GM23338 (cell line): ENCODE measurements around the gene BMPR2.

ENCODE experiments used
- CREB1 ChIP-seq: fragments of 250-450 bp; sonication (Bioruptor Pico); IDR thresholded peaks from 2 replicates; pipeline ENCODE4 v1.5.0; 2020; ENCODE audit warnings: low read depth, mild to moderate bottlenecking, moderate library complexity
- CTCF ChIP-seq, 2 experiments: fragments of 200-600 bp in 1 of 2; sonication (generic) in 1 of 2; conservative IDR thresholded peaks; 2 replicates each; pipeline versions ENCODE4 v1.5.1 to v1.6.1; 2016 to 2017; ENCODE audit warnings: antibody characterized with exemption in 2 of 2, low read depth in 2 of 2, mild to moderate bottlenecking in 2 of 2, moderate library complexity in 1 of 2
- EZH2 ChIP-seq: fragments of 200-600 bp; sonication (generic); IDR thresholded peaks from one replicate; pipeline ENCODE4 v1.8.0; 2017; ENCODE audit warnings: antibody characterized with exemption, mild to moderate bottlenecking, low read depth; ENCODE audit not compliant: unreplicated experiment
- EZH2phosphoT487 ChIP-seq: fragments of 200-600 bp; sonication (generic); IDR thresholded peaks from one replicate; pipeline ENCODE4 v1.8.1; 2018; ENCODE audit warnings: antibody characterized with exemption; ENCODE audit not compliant: unreplicated experiment
- JUNB ChIP-seq: IDR thresholded peaks from one replicate; pipeline ENCODE4 v1.6.1; 2016; ENCODE audit warnings: antibody characterized with exemption; ENCODE audit not compliant: unreplicated experiment
- NANOG ChIP-seq: IDR thresholded peaks from 2 replicates; pipeline ENCODE4 v1.6.1; 2016; ENCODE audit warnings: antibody characterized with exemption, borderline replicate concordance
- POLR2AphosphoS5 ChIP-seq: IDR thresholded peaks from 2 replicates; pipeline ENCODE4 v1.6.1; 2016; ENCODE audit warnings: antibody characterized with exemption, low read depth
- REST ChIP-seq: IDR thresholded peaks from one replicate; pipeline ENCODE4 v1.6.1; 2018; ENCODE audit warnings: antibody characterized with exemption; ENCODE audit not compliant: unreplicated experiment
- STAT1 ChIP-seq: IDR thresholded peaks from one replicate; pipeline ENCODE4 v1.6.1; 2016; ENCODE audit warnings: antibody characterized with exemption; ENCODE audit not compliant: unreplicated experiment
- ZNF114 ChIP-seq: fragments of 250-450 bp; sonication (Bioruptor Pico); IDR thresholded peaks from 2 replicates; pipeline ENCODE4 v1.5.0; 2020; ENCODE audit warnings: mild to moderate bottlenecking, moderate library complexity
- ZNF331 ChIP-seq: fragments of 250-450 bp; sonication (Bioruptor Pico); IDR thresholded peaks from 2 replicates; pipeline ENCODE4 v1.5.0; 2020; ENCODE audit warnings: low read depth, mild to moderate bottlenecking, moderate library complexity
- TF ChIP-seq, protein P1 (sequence below): IDR thresholded peaks from 2 replicates; pipeline ENCODE4 v1.6.1; 2016; ENCODE audit warnings: antibody characterized with exemption

DNA sequence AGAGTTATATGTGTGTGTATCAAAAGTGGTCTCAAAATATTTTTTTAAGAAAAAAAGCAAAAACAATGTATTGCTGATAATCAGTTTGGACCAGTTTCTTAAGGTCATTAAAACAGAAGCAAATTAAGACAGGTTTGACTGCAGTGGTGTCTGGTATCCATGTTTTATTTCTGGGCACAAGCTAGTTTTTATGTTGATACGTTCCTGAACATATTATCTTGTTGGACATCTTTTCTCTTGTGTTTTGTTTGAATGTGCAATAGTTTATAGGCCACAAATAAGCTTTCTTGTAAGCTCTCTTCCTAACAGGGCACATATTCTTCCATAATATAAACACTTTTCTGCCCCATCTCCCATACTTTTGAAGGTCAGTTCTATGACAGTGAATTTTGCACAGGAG is 184.1 kb downstream of the BMPR2 start:
- TF ChIP-seq CTCF (conservative IDR thresholded peaks at IDR 0.05; ENCODE audit: low read depth in 2 of 2) (no peak), POLR2AphosphoS5 (no peak), EZH2phosphoT487 (no peak), EZH2 (no peak), REST (no peak), JUNB (no peak), NANOG (no peak), STAT1 (no peak), ZNF331 (CRISPR knock-in tag) (no peak), CREB1 (CRISPR knock-in tag) (no peak), ZNF114 (CRISPR knock-in tag) (no peak)
- TF ChIP-seq, protein P1, sequence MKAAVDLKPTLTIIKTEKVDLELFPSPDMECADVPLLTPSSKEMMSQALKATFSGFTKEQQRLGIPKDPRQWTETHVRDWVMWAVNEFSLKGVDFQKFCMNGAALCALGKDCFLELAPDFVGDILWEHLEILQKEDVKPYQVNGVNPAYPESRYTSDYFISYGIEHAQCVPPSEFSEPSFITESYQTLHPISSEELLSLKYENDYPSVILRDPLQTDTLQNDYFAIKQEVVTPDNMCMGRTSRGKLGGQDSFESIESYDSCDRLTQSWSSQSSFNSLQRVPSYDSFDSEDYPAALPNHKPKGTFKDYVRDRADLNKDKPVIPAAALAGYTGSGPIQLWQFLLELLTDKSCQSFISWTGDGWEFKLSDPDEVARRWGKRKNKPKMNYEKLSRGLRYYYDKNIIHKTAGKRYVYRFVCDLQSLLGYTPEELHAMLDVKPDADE: no peak
